ENCODE results near the gene TBC1D13. TPM values are rescaled to one million over a fixed set of nuclear protein-coding genes. Genes with fewer than 3 reads are reported as not detected.
A peak's percentile ranks its signal among the peaks of the same experiment; 100 is the strongest.

The TBC1D13 gene
- total RNA-seq, 1 donor, result 17.0 TPM

- no peak overlapping the region for H3K4me2 ChIP-seq (ENCODE audit: insufficient read depth, low read length)
- no peak for TF ChIP-seq CTCF (IDR thresholded peaks at IDR 0.05; ENCODE audit: extremely low read depth, low read depth, low read length)
- no peaks in the 10 kb centered on the region for H3K27me3 ChIP-seq (ENCODE audit: insufficient read depth, low read length)
- peaks cover 9% of the 10 kb centered on the region for H3K4me1 ChIP-seq (ENCODE audit: insufficient read depth, low read length)
- no peak overlapping the region for H2AFZ ChIP-seq (ENCODE audit: low read length)
- peaks cover 49% of the 10 kb centered on the region for H3K36me3 ChIP-seq (ENCODE audit: insufficient read depth, low read length)
- no peaks in the 10 kb centered on the region for H4K20me1 ChIP-seq (ENCODE audit: insufficient read depth, low read length)
- peak; percentile 83 for DNase-seq (ENCODE audit: insufficient read length, low spot score, missing footprints)
- H3K4me3 ChIP-seq (ENCODE audit: insufficient read depth, low read length), result no peak overlapping the region
- H3K27ac ChIP-seq (ENCODE audit: low read depth, low read length), result no peak overlapping the region
- H3K79me2 ChIP-seq (ENCODE audit: insufficient read depth, low read length), result peaks cover 17% of the 10 kb centered on the region
- H3K9me3 ChIP-seq (ENCODE audit: low read depth, low read length), result no peaks in the 10 kb centered on the region
These were observed 39.1 kb downstream of the TBC1D13 start for GRCh38 chr9:128825923-128826700.

GRCh38 chr9:128828267-128828666 lies 41.2 kb downstream of the TBC1D13 start:
- H2AFZ ChIP-seq (ENCODE audit: low read length), result no peak overlapping the region
- H3K4me3 ChIP-seq (ENCODE audit: insufficient read depth, low read length), result no peak overlapping the region
- H3K4me1 ChIP-seq (ENCODE audit: insufficient read depth, low read length), result peaks cover 9% of the 10 kb centered on the region
- H4K20me1 ChIP-seq (ENCODE audit: insufficient read depth, low read length), result no peaks in the 10 kb centered on the region
- peaks cover 32% of the 10 kb centered on the region for H3K36me3 ChIP-seq (ENCODE audit: insufficient read depth, low read length)
- no peaks in the 10 kb centered on the region for H3K27me3 ChIP-seq (ENCODE audit: insufficient read depth, low read length)
- no peak overlapping the region for H3K27ac ChIP-seq (ENCODE audit: low read depth, low read length)
- peak overlapping the region; percentile 89 for H3K4me2 ChIP-seq (ENCODE audit: insufficient read depth, low read length)
- no peak for TF ChIP-seq CTCF (IDR thresholded peaks at IDR 0.05; ENCODE audit: extremely low read depth, low read depth, low read length)
- H3K79me2 ChIP-seq (ENCODE audit: insufficient read depth, low read length), result peaks cover 17% of the 10 kb centered on the region
- no peak for DNase-seq (ENCODE audit: insufficient read length, low spot score, missing footprints)
- H3K9me3 ChIP-seq (ENCODE audit: low read depth, low read length), result no peaks in the 10 kb centered on the region

DNA sequence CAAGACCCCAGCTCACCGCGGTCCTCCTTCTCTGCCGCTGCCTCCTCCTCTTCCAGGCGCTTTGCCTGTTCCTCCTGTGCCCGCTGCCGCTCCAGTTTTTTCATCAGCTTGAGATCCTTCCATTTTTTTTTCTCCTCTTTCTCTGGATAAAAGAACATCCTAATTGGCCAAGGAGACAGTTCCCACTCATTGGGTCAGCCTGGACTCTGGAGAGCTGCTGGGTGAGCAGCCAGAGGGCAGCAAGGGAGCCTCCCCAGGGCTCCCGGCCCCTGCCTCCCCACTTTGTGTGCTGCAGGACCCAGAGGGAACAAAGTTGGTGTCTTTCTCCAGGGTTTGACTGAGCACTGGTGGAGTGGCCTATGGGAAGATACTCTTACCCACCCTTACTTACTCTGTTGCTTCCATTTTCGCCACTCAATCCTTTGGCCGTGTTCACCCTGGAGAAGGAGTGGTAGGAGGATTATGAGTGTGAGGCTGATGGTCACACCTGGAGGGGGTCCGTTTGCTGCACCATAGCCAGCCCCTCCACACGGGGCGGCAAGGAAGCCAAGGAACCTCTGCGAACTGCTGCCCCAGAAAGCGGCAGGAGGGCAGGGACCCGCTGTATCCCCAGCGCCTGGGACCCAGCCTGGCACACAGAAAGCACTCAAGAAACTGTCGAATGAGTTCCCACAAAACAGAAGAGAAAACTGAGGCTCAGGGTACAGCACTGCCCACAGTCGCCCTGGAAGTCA lies 41.8 kb downstream of the TBC1D13 start:
- no peak for TF ChIP-seq CTCF (IDR thresholded peaks at IDR 0.05; ENCODE audit: extremely low read depth, low read depth, low read length)
- Histone ChIP-seq H3K9me3 (ENCODE audit: low read depth, low read length) (no peaks in the 10 kb centered on the region), H4K20me1 (ENCODE audit: insufficient read depth, low read length) (no peaks in the 10 kb centered on the region), H3K4me3 (ENCODE audit: insufficient read depth, low read length) (peak overlapping the region; percentile 81), H3K27ac (ENCODE audit: low read depth, low read length) (peak overlapping the region; percentile 52), H2AFZ (ENCODE audit: low read length) (peak overlapping the region; percentile 81), H3K4me1 (ENCODE audit: insufficient read depth, low read length) (peaks cover 9% of the 10 kb centered on the region), H3K79me2 (ENCODE audit: insufficient read depth, low read length) (peaks cover 17% of the 10 kb centered on the region), H3K27me3 (ENCODE audit: insufficient read depth, low read length) (no peaks in the 10 kb centered on the region), H3K36me3 (ENCODE audit: insufficient read depth, low read length) (peaks cover 30% of the 10 kb centered on the region), H3K4me2 (ENCODE audit: insufficient read depth, low read length) (peak overlapping the region; percentile 89)
- DNase-seq (ENCODE audit: insufficient read length, low spot score, missing footprints), result no peak

Data from osteoblast (primary cell).